ENCODE data around the gene CORO2B. TPM values are rescaled to one million over a fixed set of nuclear protein-coding genes. Genes with fewer than 3 reads are reported as not detected.

Gene CORO2B
- total and polyA plus RNA-seq, 2 of the 4 experiments (the other 2 are of a cell fraction), result 9.3 to 39.3 TPM

GRCh38 chr15:68634531-68634930 lies 55.7 kb downstream of the CORO2B start:
- H3K4me3 ChIP-seq (ENCODE audit: insufficient read depth, low read depth, low read length), result no peak overlapping the region
- no peak overlapping the region for H2AK9ac ChIP-seq (replicated peaks; ENCODE audit: low read depth, low read length, poor library complexity)
- ATAC-seq (ENCODE audit: low read depth) (no peak), DNase-seq (no peak)
- no peak overlapping the region for H2BK20ac ChIP-seq (ENCODE audit: low read depth, low read length)
- H3K4me1 ChIP-seq (ENCODE audit: control insufficient read depth, insufficient read depth, low read length), result peaks cover 34% of the 10 kb centered on the region
- intact Hi-C loops (cut with micrococcal nuclease), result no loop called here
- no peak overlapping the region for H3K4me2 ChIP-seq (ENCODE audit: low read depth, low read length)
- H2BK120ac ChIP-seq (ENCODE audit: low read depth, low read length), result no peak overlapping the region
- no peak overlapping the region for H3K14ac ChIP-seq (replicated peaks; ENCODE audit: low read depth, low read length)
- peaks cover 27% of the 10 kb centered on the region for H3K9me1 ChIP-seq (ENCODE audit: insufficient read depth, low read length)
- BruUV-seq (replicated peaks), result no TSS peak
- in situ Hi-C loops (cut with MboI; ENCODE audit: low sequenced_read_pairs), result no loop called here
- H2BK15ac ChIP-seq (ENCODE audit: low read depth, low read length), result no peak overlapping the region
- H2AFZ ChIP-seq (replicated peaks; ENCODE audit: low read length, poor library complexity), result no peak overlapping the region
- H3K9me3 ChIP-seq (ENCODE audit: control insufficient read depth, insufficient read depth, low read length), result no peaks in the 10 kb centered on the region
- H4K8ac ChIP-seq (ENCODE audit: low read depth in 2 of 2, low read length in 2 of 2), result no peak overlapping the region
- H4K20me1 ChIP-seq (ENCODE audit: insufficient read depth, low read length), result no peaks in the 10 kb centered on the region
- no peak overlapping the region for H3K56ac ChIP-seq (ENCODE audit: extremely low read depth, insufficient read depth, low read length)
- no peak overlapping the region for H2AK5ac ChIP-seq (ENCODE audit: low read depth, low read length)
- no peak overlapping the region for H3K18ac ChIP-seq (ENCODE audit: low read depth, low read length)
- H3K23ac ChIP-seq (ENCODE audit: low read depth, low read length), result no peak overlapping the region
- ChIA-PET CTCF (no interaction called here), POLR2A (ENCODE audit: unreplicated experiment) (no interaction called here)
- no peaks in the 10 kb centered on the region for H3K27me3 ChIP-seq (ENCODE audit: control insufficient read depth, insufficient read depth, low read length)
- H3K36me3 ChIP-seq (ENCODE audit: control insufficient read depth, insufficient read depth, low read length), result no peaks in the 10 kb centered on the region
- H4K5ac ChIP-seq (ENCODE audit: low read depth, low read length), result no peak overlapping the region
- H2BK5ac ChIP-seq (ENCODE audit: low read depth, low read length, poor library complexity, severe bottlenecking), result no peak overlapping the region
- H3K79me1 ChIP-seq (ENCODE audit: low read depth in 1 of 2, low read length in 2 of 2), result peaks cover 19 to 69% of the 10 kb centered on the region in 2 experiments
- dilution Hi-C loops (cut with HindIII; ENCODE audit: low sequenced_read_pairs, unreplicated experiment), result no loop called here
- TF ChIP-seq CEBPB (IDR thresholded peaks at IDR 0.05; ENCODE audit: low read depth, low read length) (no peak), MAFK (IDR thresholded peaks at IDR 0.05; ENCODE audit: low read depth, low read length) (no peak), POLR2A (IDR thresholded peaks at IDR 0.05; ENCODE audit: low read depth, low read length) (no peak), CTCF (conservative IDR thresholded peaks at IDR 0.05; ENCODE audit: low read depth, low read length) (no peak), MXI1 (IDR thresholded peaks at IDR 0.05; ENCODE audit: borderline replicate concordance, low read depth, low read length) (no peak), RAD21 (IDR thresholded peaks at IDR 0.05; ENCODE audit: low read length) (no peak), CHD1 (IDR thresholded peaks at IDR 0.05; ENCODE audit: low read depth, low read length) (no peak)
- H3K9ac ChIP-seq (ENCODE audit: low read depth, low read length), result no peak overlapping the region
- H3K4ac ChIP-seq (ENCODE audit: low read depth, low read length), result no peak overlapping the region
- 89% methylated on average over 5 of the region's 6 CpGs; no CpG with 5 or more reads in 1 of the 2 experiments for WGBS, 2 experiments (ENCODE audit: extremely low coverage in 2 of 2, insufficient read length in 1 of 2)
- H3K27ac ChIP-seq (ENCODE audit: insufficient read depth, low read length), result no peak overlapping the region
- no peak overlapping the region for H4K91ac ChIP-seq (ENCODE audit: insufficient read depth, low read depth, low read length)
